IMR-90 (cell line): ENCODE data around the gene CDS2. TPM values are rescaled to one million over a fixed set of nuclear protein-coding genes. Genes with fewer than 3 reads are reported as not detected.

Experiments
- ATAC-seq: fragments of 200-7000 bp; cut with Tn5 transposase; 2 replicates; pipeline ENCODE4 v1.9.1; 2020; ENCODE audit warnings: low read depth, mild to moderate bottlenecking, moderate library complexity
- BruUV-seq: library from RNA; stranded (reverse); fragments of 400-500 nt; replicated peaks from 2 replicates; lab custom pipeline; 2021; lab: Mats Ljungman, UMichigan
- CTCF ChIA-PET: fragments of 300-600 bp; formaldehyde crosslinking; extraction: SDS; loops from one replicate; lab custom pipeline; 2021; ENCODE audit warnings: antibody characterized with exemption; lab: Yijun Ruan, JAX
- POLR2A ChIA-PET: fragments of 300-600 bp; sonication (Branson Sonifier 250); formaldehyde crosslinking; loops from one replicate; lab custom pipeline; 2022; ENCODE audit warnings: antibody characterized with exemption; ENCODE audit not compliant: unreplicated experiment; lab: Charles Lee
- DNase-seq: peaks from one replicate; pipeline ENCODE4 v3.0.0; 2013
- H2AFZ ChIP-seq: replicated peaks from 2 replicates; pipeline ENCODE3; 2013; ENCODE audit warnings: low read length, mild to moderate bottlenecking; ENCODE audit not compliant: poor library complexity
- H2AK5ac ChIP-seq: 2 replicates; pipeline ENCODE4 v1.6.1; 2013; ENCODE audit warnings: low read depth, low read length, inconsistent platforms
- H2AK9ac ChIP-seq: replicated peaks from 2 replicates; pipeline ENCODE3; 2013; ENCODE audit warnings: mild to moderate bottlenecking, low read depth, low read length, moderate library complexity; ENCODE audit not compliant: poor library complexity
- H2BK120ac ChIP-seq: 2 replicates; pipeline ENCODE4 v1.6.1; 2013; ENCODE audit warnings: low read depth, low read length, inconsistent platforms
- H2BK15ac ChIP-seq: 3 replicates; pipeline ENCODE4 v1.6.1; 2013; ENCODE audit warnings: low read depth, low read length, inconsistent platforms
- H2BK20ac ChIP-seq: 2 replicates; pipeline ENCODE4 v1.6.1; 2013; ENCODE audit warnings: low read depth, mild to moderate bottlenecking, inconsistent platforms, low read length, moderate library complexity
- H2BK5ac ChIP-seq: 2 replicates; pipeline ENCODE4 v1.6.1; 2013; ENCODE audit warnings: mild to moderate bottlenecking, low read depth, low read length, inconsistent platforms; ENCODE audit not compliant: poor library complexity, severe bottlenecking
- H3K14ac ChIP-seq: replicated peaks from 2 replicates; pipeline ENCODE4 v1.6.1; 2013; ENCODE audit warnings: low read depth, low read length, inconsistent platforms
- H3K18ac ChIP-seq: 2 replicates; pipeline ENCODE4 v1.6.1; 2013; ENCODE audit warnings: low read depth, low read length, control low read depth
- H3K23ac ChIP-seq: 2 replicates; pipeline ENCODE4 v1.6.1; 2013; ENCODE audit warnings: low read depth, low read length, inconsistent platforms
- H3K27ac ChIP-seq: 2 replicates; pipeline ENCODE4 v1.5.1; 2013; ENCODE audit warnings: mild to moderate bottlenecking, control low read depth, low read length; ENCODE audit not compliant: insufficient read depth
- H3K27me3 ChIP-seq: 2 replicates; pipeline ENCODE4 v1.6.1; 2013; ENCODE audit warnings: low read length; ENCODE audit not compliant: control insufficient read depth, insufficient read depth
- H3K36me3 ChIP-seq: 2 replicates; pipeline ENCODE4 v1.6.1; 2013; ENCODE audit warnings: low read length, mixed read lengths; ENCODE audit not compliant: control insufficient read depth, insufficient read depth
- H3K4ac ChIP-seq: 2 replicates; pipeline ENCODE4 v1.6.1; 2013; ENCODE audit warnings: low read depth, low read length, inconsistent platforms
- H3K4me1 ChIP-seq: 2 replicates; pipeline ENCODE4 v1.6.1; 2013; ENCODE audit warnings: low read length, mixed read lengths; ENCODE audit not compliant: control insufficient read depth, insufficient read depth
- H3K4me2 ChIP-seq: 2 replicates; pipeline ENCODE4 v1.6.1; 2013; ENCODE audit warnings: low read depth, mild to moderate bottlenecking, control low read depth, low read length, moderate library complexity
- H3K4me3 ChIP-seq: 2 replicates; pipeline ENCODE4 v1.5.1; 2013; ENCODE audit warnings: low read depth, mild to moderate bottlenecking, control low read depth, low read length, moderate library complexity; ENCODE audit not compliant: insufficient read depth
- H3K56ac ChIP-seq: 2 replicates; pipeline ENCODE4 v1.6.1; 2013; ENCODE audit warnings: low read length, inconsistent platforms; ENCODE audit not compliant: insufficient read depth; ENCODE audit errors: extremely low read depth
- H3K79me1 ChIP-seq, 2 experiments: 2 replicates each; pipeline ENCODE4 v1.6.1; 2013; ENCODE audit warnings: low read length in 2 of 2, inconsistent platforms in 1 of 2, low read depth in 1 of 2
- H3K9ac ChIP-seq: 2 replicates; pipeline ENCODE4 v1.6.1; 2013; ENCODE audit warnings: low read depth, low read length, control low read depth
- H3K9me1 ChIP-seq: 2 replicates; pipeline ENCODE4 v1.6.1; 2013; ENCODE audit warnings: low read length, inconsistent platforms; ENCODE audit not compliant: insufficient read depth
- H3K9me3 ChIP-seq: 2 replicates; pipeline ENCODE4 v1.6.1; 2013; ENCODE audit warnings: low read length; ENCODE audit not compliant: control insufficient read depth, insufficient read depth
- H4K20me1 ChIP-seq: 2 replicates; pipeline ENCODE4 v1.6.1; 2013; ENCODE audit warnings: low read length, inconsistent platforms; ENCODE audit not compliant: insufficient read depth
- H4K5ac ChIP-seq: 2 replicates; pipeline ENCODE4 v1.6.1; 2013; ENCODE audit warnings: mild to moderate bottlenecking, low read depth, low read length, control low read depth
- H4K8ac ChIP-seq, 2 experiments: 2 replicates each; pipeline ENCODE4 v1.6.1; 2013; ENCODE audit warnings: low read depth in 2 of 2, low read length in 2 of 2, control low read depth in 1 of 2, inconsistent platforms in 1 of 2
- H4K91ac ChIP-seq: 2 replicates; pipeline ENCODE4 v1.6.1; 2013; ENCODE audit warnings: low read depth, low read length, inconsistent platforms; ENCODE audit not compliant: insufficient read depth
- MAZ ChIP-seq: IDR thresholded peaks from 2 replicates; pipeline ENCODE4 v1.6.1; 2012; ENCODE audit warnings: low read depth, mild to moderate bottlenecking, low read length, improper control_type of control experiment, moderate library complexity, borderline replicate concordance
- POLR2A ChIP-seq: IDR thresholded peaks from 2 replicates; pipeline ENCODE4 v1.6.1; 2012; ENCODE audit warnings: mild to moderate bottlenecking, low read depth, low read length
- RCOR1 ChIP-seq: IDR thresholded peaks from 2 replicates; pipeline ENCODE4 v1.6.1; 2012; ENCODE audit warnings: mild to moderate bottlenecking, low read length, improper control_type of control experiment; ENCODE audit not compliant: insufficient replicate concordance
- WGBS, 2 experiments: methylation state at CpG; one replicate each; pipeline versions ENCODE4 v1.1.5 to v1.1.7; 2013; ENCODE audit warnings: missing lambda C conversion rate in 2 of 2; ENCODE audit not compliant: insufficient read length in 1 of 2; ENCODE audit errors: extremely low coverage in 2 of 2; 5-methylcytosine and 5-hydroxymethylcytosine counted together
- dilution Hi-C: fragments of 300-500 bp; cut with HindIII; formaldehyde crosslinking; loops from one replicate; pipeline ENCODE4 v1.14.3; 2018; ENCODE audit warnings: low sequenced_read_pairs; ENCODE audit not compliant: unreplicated experiment
- in situ Hi-C: fragments of 300-500 bp; cut with MboI; formaldehyde crosslinking; loops from 3 replicates; pipeline ENCODE4 v1.14.3; 2019; ENCODE audit warnings: low sequenced_read_pairs, inconsistent platforms, mixed read lengths
- intact Hi-C: fragments of 100-400 bp; cut with micrococcal nuclease; formaldehyde crosslinking; loops from 2 replicates; pipeline ENCODE4 v1.10.0; 2022
- polyA plus RNA-seq, 3 experiments: library from polyadenylated mRNA; depleted of rRNA; stranded (reverse); fragments of >200 nt; gene quantifications; 2 replicates each; pipeline ENCODE4 v1.2.3, GENCODE V29; 2012; ENCODE audit warnings: low replicate concordance in 1 of 3
- total RNA-seq: library from RNA; depleted of rRNA; stranded (reverse); fragments of >200 nt; gene quantifications from 2 replicates; pipeline ENCODE4 v1.2.3, GENCODE V29; 2012
- TF ChIP-seq, protein P1 (sequence below): fragments of 150-350 bp; IDR thresholded peaks from 2 replicates; pipeline ENCODE4 v1.6.1; 2017; ENCODE audit warnings: mild to moderate bottlenecking, antibody characterized with exemption, low read length, low read depth

Gene CDS2
- total and polyA plus RNA-seq, 2 of the 4 experiments (the other 2 are of a cell fraction): 17.0 to 47.1 TPM

DNA sequence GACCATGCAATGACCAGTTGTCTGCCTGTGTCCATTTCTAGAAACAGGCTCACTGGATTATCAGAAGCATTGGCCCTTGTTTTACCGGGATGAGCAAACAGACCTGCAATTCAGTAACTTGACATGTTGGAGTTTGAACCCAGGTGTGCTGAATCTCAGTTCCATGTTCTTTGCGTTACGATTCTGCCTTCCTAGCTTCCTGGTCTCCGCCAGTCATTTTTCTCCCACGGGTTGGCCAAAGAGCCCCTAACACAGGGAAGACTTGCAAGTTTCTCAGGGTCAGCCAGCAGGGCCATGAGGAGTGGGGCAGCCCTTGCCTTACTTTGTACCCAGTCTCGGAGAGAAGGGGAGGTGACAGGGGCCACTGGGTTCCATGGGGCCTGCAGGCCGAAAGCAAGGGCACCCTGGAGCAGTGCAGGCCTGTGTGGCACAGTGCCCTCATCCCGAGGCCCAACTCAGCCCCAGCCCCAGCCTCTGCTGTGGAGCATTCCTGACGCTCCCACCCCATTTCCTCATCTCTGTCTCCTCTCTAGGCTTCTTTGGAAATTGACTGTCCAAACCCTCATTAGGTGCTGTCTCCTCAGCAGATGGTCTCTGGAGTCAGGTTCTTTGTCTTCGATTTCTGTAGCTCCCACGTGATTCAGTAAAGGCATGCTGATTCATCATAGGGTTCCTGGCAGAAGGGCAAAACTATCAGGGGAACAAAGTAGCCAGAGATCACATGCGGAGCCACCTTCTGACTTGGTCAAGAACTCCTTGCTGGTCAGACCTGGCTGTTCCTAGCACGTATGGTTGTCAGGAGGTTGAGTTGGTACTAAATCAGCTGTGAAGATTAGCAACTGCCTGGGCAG, 23.6 kb downstream of the CDS2 start:
- no TSS peak for BruUV-seq
- in situ Hi-C loops (no loop called here), dilution Hi-C loops (no loop called here), intact Hi-C loops (no loop called here)
- H3K4me3 ChIP-seq: no peak overlapping the region
- peaks cover 38 to 96% of the 10 kb centered on the region in 2 experiments for H3K79me1 ChIP-seq
- H2BK15ac ChIP-seq: 0 out of 3 replicates have a peak overlapping the region, but pooled peaks have one; percentile 31
- H3K27me3 ChIP-seq: no peaks in the 10 kb centered on the region
- H2AFZ ChIP-seq: no peak overlapping the region
- peak overlapping the region; percentile 20; the same call in 1 of the 2 replicates for H2BK120ac ChIP-seq
- peak overlapping the region; percentile 28; the same call in 1 of the 2 replicates for H4K91ac ChIP-seq
- peak overlapping the region; percentile 86 for H3K14ac ChIP-seq
- peaks cover 44% of the 10 kb centered on the region for H3K9me1 ChIP-seq
- no peak overlapping the region for H3K9ac ChIP-seq
- H3K36me3 ChIP-seq: no peaks in the 10 kb centered on the region; the same call in 1 of the 2 replicates
- H3K9me3 ChIP-seq: no peaks in the 10 kb centered on the region
- H3K56ac ChIP-seq: no peak overlapping the region
- H3K27ac ChIP-seq: no peak overlapping the region
- 95% methylated on average over 4 of the region's 13 CpGs; no CpG with 5 or more reads in 1 of the 2 experiments for WGBS, 2 experiments
- POLR2A ChIA-PET: no interaction called here
- peak overlapping the region; percentile 60 for H2AK9ac ChIP-seq
- DNase-seq (peak; percentile 58), ATAC-seq (peak; percentile 11; the same call in 1 of the 2 replicates)
- H2BK20ac ChIP-seq: 0 out of 2 replicates have a peak overlapping the region, but pooled peaks have one; percentile 23
- H3K18ac ChIP-seq: 0 out of 2 replicates have a peak overlapping the region, but pooled peaks have one; percentile 66
- H2AK5ac ChIP-seq: peak overlapping the region; percentile 42; the same call in 1 of the 2 replicates
- H3K23ac ChIP-seq: peak overlapping the region; percentile 69; the same call in 1 of the 2 replicates
- H3K4me1 ChIP-seq: peaks cover 23% of the 10 kb centered on the region
- CTCF ChIA-PET: interaction anchor here (0.6 kb wide), 1 partner anchor 34 kb away, joined by 3 read pairs; no protein-coding TSS in a partner anchor
- peaks cover 24% of the 10 kb centered on the region for H4K20me1 ChIP-seq
- peak overlapping the region; percentile 17 for H2BK5ac ChIP-seq
- H3K4ac ChIP-seq: peak overlapping the region; percentile 48
- no peak overlapping the region for H3K4me2 ChIP-seq
- H4K5ac ChIP-seq: no peak overlapping the region
- peak overlapping the region in 1 of 2 experiments; percentile 46; a peak in 2 of 4 replicates for H4K8ac ChIP-seq
- TF ChIP-seq MAZ: no peak
- TF ChIP-seq RCOR1: no peak
- TF ChIP-seq, protein P1, sequence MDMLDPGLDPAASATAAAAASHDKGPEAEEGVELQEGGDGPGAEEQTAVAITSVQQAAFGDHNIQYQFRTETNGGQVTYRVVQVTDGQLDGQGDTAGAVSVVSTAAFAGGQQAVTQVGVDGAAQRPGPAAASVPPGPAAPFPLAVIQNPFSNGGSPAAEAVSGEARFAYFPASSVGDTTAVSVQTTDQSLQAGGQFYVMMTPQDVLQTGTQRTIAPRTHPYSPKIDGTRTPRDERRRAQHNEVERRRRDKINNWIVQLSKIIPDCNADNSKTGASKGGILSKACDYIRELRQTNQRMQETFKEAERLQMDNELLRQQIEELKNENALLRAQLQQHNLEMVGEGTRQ: peak; percentile 48; the same call in 1 of the 2 replicates
- TF ChIP-seq POLR2A: no peak
